Activated CD4-positive, alpha-beta T cell treated with anti-CD3 and anti-CD28 coated beads, Interleukin-2, Interleukin-4, amounts not matched to agents 100 ng/mL and 50 ng/mL, durations not matched to agents 16 hours and 8 hours (primary cell): Measurements from ENCODE around the gene SLC13A3.
"Not testable (repeated sequence)": the region's sequence is repeated elsewhere in the genome, so short reads cannot be mapped to it uniquely, and the experiment has no call there.

Experiments used
- DNase-seq: peaks from one replicate; pipeline ENCODE4 v3.0.0-alpha.2; 2020; ENCODE audit warnings: low spot score

The SLC13A3 gene

DNA sequence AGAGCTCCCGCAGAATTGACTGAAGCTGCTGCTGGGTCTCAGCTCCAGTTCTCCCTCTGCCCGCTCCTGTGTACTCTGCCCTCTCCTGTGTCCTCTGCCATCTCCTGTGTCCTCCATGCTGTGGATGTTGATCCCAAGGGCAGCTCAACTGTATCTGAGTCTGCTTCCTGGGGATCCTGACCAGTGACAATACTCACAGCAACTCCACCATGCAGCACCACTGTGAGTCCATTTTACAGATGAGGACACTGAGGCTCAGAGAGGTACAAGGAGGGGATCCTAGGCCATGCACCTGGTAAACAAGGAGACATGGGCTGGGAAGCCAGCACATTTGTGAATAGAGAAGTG lies 29.4 kb upstream of the SLC13A3 start:
- DNase-seq: no peak

DNA sequence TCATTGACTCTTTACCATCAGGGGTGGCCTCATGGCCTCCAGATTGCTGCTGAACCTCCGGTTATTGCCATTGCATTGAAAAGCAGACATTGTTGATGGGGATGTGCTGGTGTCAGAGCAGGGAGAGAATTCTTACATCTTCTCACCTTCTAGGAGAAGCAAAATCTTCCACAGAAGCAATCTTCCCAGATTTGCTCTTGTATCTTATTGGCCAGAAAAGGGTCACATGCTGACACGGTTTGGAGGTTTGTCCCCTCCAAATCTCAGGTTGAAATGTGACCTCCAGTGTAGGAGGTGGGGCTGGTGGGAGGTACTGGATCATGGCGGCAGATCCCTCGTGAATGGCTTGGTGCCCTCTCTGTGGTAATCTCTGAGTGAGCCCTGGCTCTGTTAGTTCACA lies 27.3 kb upstream of the SLC13A3 start:
- DNase-seq: no peak

DNA sequence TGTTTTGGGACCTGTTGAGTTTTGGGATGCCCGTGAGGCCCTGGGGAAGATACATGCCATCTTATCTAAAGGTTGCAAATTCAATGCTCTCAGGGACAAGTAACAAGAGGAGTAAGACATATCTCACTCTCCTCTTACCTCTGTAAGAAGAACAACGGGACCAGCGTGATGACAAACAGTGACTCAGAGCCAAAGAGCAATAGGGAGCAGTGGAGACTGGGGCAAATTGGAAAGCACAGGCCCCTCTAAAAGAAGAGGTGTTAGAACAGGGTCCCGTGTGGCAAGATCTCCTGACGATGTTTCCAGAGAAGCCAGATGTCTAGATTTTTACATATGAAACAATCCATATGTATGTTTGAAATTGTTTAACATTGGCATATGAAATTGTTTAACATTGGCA lies 26.3 kb upstream of the SLC13A3 start:
- DNase-seq: no peak

DNA sequence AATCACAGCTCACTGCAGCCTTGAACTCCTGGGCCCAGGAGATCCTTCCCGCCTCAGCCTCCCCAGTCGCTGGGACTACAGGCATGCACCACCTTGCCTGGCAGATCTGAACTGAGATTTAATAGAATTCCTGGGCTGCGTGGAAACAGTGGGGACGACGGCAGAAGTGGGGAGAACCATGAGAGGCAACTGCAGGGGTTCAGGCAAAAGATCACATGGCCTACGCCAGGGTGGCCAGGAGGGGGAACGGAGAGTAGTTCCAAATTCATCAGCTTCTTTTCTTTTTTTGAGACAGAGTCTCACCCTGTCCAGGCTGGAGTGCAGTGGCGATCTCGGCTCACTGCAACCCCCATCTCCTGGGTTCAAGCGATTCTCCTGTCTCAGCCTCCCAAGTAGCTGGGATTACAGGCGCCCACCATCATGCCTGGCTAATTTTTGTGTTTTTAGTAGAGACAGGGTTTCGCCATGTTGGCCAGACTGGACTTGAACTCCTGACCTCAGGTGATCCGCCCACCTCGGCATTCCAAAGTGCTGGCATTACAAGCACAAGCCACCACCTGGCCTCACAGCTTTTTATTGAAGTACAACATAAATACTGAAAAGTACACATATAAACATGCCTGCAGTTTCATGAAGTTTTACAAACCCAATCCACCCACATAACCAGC lies 25.5 kb upstream of the SLC13A3 start:
- not testable (repeated sequence) for DNase-seq

DNA sequence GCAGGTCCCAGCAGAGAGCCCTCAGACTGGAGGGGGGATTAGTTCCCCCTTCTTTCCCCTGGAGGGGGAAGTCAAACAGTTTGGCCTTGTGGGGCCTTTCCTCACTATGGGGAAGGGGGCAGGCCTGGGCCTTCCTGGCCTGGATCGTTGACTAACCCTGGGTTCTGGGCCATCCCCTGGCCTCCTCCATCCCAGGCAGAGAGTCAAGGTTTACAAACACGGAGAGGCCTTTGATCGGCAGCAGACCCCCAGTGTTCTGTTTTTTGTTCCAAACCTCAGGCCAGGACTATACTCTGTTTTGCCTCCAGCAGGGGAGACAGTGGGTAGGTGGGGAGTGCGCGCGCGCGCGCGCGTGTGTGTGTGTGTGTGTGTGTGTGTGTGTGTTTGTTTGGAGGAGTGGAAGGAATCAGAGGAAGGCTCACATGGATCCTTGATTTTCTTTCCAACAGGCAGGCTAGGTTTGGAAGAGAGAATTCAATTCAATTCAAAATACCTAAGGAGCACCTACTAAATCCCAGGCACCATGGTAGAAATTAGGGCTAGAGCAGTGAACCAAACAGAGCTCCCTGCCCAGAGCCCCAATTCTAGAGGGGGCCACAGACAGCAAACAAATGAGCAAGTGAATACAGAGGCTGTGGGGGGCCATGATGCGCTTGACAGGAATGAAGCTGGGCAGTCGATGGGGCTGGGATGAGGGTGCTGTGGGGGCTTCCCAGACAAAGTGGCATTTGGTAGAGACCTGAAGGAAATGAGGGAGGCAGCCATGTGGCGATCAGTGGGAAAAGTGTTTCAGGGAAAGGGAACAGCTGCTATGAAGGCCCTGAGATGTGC lies 23.2 kb upstream of the SLC13A3 start:
- DNase-seq: no peak

DNA sequence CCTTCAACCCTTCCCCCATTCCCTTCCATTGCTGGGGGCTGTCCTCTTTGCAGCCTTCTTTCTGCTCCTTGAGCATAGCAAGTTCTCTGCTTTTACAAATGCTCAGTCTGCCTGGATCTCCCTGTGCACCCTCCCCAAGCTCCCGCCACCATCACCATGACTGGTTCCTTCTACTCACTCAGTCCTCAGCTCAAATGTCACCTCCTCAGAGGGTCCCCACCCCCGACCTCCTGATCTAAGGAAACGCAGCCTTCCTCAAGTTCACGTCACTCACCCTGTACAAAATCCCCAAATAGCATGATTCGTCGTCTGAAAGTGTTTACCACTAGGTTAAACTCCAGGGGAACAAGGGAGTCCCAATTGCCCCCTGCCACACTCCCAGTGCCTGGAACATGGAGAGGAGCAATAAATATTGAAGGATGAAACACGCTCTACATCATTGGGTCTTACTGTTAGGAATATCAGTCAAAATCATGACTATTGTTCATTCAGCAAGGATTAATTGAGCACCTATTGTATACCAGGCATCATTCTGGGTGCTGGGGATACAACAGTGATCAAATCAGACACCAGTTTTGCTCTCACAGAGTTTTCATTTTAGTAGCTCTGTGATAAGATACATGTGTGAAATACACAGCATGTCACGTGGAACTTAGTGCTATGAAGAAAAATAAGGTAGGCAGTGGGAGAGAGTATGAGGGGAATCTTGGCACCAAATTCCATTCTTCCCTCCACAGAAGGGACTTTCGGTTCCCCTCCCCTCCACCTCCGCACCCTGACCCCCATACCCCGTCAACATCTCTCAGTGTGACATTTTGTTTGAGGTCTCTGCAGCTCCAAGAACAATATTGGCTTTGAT lies 22.4 kb upstream of the SLC13A3 start:
- DNase-seq: no peak

DNA sequence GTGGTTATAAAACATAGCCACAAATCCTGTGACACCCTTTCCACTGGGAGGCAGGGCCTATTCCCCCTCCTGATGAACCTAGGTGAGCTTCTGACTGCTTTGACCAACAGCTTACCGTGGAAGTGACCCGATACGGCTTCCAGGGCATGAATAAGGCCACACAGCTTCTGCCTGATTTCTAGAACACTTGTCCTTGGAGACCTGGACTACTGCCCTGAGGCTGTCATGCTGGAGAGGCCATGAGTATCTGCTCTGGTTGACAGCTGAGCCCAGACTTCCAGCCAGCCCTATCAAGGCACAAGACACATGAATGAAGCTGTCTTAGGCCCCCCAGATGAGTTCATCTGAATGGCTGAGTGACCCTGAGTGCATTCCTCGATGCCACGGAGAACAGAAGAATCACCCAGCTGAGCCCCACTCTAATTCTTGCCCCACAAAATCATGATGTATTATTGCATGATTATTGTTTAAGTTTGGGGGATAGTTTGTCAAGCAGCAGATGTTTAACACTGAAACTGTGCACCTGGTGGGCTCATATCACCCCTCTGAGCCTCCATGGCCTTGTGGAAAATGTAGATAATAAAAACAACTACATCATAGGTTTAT lies 21.4 kb upstream of the SLC13A3 start:
- DNase-seq: no peak

DNA sequence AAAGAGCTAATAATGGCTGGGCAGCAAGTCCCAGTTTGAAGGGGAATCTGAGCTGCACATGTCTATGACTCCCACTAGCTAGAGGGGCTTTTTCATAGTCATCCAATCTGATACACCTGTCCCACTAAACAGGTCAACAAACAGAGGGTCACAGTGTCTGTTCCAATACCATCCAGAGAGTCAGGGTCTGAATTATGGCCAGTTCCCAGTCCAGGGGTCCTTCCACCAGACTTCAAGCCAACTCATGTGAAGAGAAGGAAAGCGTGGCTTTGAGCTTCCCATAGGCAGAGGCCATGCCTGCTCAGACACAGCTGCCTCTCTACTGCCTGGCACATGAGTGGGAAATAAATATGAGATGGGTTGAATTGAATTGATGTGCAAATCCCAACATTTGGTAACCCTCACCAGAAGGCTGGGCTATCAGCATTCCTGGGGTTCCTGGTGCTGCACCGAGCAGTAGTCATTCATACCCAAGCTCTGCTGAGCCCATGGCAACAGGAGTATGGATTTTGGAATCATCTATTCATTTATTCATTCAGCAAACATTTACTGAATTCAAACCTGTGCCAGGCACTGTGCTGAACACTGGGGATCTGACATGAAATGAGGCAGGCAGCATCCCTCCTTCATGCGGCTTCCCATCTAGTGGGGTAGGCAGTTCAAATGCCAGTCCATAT lies 20.7 kb upstream of the SLC13A3 start:
- DNase-seq: no peak

DNA sequence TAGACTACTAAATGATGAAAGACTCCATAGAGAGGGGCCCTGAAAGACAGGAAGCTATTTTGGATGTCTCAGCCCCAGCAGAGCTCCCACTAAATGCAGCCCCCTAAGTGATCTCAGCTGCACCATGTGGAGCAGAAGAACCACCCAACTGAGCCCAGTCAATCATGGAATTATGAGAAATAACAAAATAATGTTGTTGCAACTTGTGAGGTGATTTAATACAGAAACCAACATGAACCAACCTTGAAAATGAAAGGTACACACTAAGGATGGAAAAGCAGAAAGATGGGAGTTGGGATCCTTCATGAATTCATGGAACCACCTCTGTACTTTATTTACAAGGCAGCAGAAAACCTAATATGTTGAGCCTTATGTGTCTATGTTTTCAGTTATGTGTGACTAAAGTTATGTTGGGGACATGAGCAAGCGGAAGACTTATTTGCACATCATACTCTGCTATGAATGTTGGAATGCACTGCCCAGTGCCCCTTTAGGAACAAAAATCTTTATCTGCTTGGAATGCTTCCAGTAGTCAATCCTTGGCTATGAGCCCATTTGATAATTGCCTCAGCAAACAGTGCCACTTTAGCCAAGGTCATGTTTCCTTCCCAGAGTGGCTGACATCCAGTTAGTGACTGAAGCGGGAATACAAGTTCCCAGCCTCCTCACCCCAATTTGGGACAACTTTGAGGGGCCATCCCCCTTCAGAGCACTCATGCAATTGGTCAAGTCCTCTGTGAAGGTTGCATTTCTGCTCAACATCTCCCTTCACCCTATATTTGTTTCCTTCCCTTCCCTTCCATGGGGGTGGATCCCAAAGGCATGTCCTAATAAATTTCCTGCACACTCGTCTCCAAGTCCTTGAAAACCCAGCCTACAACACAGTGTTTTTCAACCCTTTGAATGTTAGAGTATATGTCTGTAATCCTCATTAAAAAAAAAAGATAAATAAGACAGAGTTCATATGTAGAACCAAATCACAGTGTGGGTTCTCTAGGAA lies 19.6 kb upstream of the SLC13A3 start:
- no peak for DNase-seq

DNA sequence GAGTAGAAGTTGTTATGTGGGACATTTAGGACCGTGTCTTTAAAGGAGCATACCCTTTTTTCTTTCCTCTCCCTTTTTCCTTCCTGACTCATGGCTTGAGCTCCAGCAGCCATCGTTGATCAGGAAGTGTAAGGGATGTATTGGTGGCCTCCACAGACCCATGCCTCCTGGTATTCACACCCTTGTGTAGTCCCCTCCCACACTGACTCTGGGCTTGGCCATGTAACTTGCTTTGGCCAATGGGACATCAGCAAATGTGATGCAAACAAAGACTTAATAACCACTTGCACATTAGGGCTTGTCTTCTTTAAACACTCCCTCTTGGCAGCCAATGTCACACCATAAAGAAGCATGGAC lies 18.9 kb upstream of the SLC13A3 start:
- DNase-seq: no peak

DNA sequence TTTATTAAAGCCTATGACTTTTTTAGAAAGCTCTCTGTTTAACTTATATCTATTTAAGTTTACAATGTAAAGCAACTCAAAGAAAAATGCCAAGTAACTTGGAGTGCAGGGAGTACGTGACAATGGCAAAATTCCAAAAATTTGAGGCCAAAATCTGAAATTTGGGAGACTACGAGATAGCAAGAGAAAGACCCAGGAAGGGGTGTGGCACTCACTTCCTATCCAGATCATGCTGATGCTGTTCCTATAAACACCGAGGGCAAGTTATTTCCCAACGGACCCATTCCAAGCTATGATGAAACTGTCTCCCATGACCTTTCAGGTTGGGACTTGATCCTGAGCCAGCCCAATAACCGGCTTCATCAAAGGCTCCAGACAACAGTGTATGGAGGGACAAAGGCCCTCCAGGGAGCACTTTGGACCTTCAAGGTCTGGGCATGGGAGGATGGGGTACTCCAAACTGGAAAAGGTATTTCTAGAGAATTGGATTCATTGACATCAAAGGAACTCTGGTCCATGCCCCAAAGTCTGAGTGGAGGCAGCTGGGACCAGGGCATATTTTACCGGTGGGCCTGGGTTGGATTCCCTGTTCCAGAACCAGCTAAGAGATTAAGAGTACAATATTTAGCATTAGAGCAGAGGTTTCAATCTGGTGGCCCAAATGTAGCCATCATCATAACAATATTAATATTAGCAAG lies 15.7 kb upstream of the SLC13A3 start:
- no peak for DNase-seq

DNA sequence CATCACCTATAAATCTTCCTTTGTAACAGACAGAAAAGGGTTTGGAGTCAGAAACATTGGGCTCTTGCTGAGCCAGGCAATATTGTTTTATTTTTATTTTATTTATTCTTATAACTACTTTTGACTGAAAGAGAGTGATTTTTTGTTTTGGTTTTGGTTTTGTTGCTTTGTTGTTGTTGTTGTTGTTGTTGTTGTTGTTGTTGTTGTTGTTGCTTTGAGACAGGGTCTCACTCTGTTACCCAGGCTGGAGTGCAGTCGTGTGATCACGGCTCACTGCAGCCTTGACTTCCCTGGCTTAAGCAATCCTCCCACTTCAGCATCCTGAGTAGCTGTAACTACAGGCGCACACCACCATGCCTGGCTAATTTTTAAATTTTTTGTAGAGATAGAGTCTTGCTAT lies 15.0 kb upstream of the SLC13A3 start:
- DNase-seq: no peak

DNA sequence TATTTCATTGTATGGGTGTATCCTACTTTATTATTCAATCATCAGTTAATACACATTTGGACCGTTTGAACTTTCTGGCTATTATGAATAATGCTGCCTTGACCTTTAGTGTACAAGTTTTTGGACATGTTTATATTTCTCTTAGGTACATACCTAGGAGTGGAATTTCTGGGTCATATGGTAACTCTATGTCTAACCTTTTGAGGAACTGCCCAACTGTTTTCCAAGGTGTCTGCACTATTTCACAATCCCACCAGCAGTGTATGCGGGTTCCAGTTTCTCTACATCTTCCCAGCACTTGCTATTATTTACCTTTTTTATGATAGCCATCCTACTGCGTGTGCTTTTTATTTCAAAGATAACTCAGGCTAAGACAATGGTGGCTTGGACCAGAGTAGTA lies 14.3 kb upstream of the SLC13A3 start:
- DNase-seq: no peak

DNA sequence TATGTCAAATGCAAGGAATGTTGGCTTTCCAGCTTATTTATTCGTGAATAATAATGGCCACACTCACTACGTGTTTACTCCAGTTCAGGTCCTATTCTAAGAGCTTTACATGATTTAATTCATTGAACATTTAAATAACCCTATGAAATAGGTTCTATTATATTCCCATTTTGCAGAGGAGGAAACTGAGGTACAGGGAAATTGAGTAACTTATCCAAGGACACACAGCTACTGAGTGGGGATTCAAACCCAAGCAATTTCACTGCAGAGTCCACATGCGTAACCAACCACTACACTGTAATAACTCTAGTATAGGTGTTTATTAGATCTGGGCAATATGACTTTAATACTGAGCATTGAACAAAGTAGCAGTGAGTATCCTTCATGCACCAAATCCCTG lies 12.3 kb upstream of the SLC13A3 start:
- no peak for DNase-seq

DNA sequence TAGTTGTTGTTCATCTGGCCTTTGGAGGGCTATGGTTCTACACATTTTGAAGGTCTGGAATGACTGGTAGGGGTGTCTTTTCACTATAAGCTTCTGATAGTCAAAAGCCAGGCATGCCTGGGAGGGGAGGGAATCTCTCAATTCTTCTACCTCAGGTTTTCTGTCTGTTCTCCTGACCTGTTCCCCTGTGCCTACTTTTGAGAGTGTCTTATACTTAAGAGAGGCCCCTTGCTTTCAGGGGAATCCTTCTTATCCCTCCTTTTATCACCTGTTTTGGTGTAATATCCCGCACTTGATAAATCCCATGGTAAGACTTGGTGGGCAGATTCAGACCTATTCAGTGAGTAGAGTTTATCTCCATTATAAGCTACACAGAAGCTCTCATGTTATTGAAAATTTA lies 10.4 kb upstream of the SLC13A3 start:
- no peak for DNase-seq

DNA sequence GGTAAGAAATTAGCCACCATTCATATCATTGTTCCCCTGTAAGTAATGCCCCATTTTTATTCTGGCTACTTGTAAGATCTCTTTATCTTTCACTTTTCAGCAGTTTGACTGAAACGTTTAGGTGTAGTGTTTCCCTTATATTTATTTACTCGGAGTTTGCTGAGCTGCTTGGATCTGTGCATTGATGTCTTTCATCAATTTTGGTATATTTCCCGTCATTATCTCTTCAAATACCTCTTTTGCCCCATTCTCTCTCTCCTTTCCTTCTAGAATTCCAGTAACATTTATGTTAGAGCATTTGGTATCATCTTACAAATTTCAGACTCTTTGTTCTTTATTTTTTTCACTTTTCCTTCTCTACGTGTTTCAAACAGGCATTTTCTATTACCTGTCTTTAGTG lies 9.2 kb upstream of the SLC13A3 start:
- no peak for DNase-seq

DNA sequence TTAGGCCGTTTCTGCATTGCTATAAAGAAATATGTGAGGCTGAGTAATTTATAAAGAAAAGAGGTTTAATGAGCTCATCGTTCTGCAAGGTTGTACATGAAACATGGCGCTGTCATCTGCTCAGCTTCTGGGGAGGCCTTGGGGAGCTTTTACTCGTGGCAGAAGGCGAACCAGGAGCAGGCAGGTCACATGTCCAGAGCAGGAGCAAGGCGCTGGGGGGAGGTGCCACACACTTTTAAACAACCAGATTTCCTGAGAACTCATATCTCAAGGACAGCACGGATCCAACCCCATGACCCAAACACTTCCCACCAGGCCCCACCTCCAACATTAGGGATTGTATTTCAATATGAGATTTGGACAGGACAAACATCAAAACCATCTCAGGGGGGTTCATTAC lies 6.4 kb upstream of the SLC13A3 start:
- DNase-seq: no peak

DNA sequence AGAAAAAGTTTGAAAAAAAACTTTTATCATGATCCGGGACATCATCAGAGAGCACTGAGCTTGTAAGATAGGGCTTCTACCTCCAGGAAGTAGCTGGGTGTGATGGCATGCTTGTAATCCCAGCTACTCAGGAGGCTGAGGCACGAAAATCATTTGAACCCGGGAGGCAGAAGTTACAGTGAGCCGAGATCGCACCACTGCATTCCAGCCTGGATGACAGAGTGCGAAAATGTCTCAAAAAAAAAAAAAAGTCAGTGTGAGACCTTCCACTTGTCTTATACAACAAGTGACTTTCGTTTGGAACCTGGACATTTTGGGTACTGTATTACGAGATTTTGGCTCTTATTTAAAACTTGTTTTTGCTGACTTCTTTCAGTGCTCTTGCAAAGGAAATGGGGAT lies 5.9 kb upstream of the SLC13A3 start:
- no peak for DNase-seq

DNA sequence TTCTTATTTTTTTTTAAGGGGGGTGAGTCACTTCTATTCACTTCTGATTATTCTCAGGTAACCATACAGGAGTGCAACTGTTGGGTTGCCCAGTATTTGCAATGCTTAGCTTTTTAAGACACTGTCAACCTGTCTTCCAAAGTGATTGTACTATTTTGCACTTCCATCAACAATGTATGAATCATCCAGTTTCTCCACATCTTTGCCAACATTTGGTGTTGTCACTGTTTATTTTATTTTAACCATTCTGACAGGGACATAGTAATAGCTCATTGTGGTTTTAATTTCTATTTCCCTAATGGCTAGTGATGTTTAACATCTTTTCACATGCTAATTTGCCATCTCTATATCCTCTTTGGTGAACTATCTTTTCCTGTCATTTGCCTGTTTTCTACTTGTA lies 1.4 kb upstream of the SLC13A3 start:
- no peak for DNase-seq

DNA sequence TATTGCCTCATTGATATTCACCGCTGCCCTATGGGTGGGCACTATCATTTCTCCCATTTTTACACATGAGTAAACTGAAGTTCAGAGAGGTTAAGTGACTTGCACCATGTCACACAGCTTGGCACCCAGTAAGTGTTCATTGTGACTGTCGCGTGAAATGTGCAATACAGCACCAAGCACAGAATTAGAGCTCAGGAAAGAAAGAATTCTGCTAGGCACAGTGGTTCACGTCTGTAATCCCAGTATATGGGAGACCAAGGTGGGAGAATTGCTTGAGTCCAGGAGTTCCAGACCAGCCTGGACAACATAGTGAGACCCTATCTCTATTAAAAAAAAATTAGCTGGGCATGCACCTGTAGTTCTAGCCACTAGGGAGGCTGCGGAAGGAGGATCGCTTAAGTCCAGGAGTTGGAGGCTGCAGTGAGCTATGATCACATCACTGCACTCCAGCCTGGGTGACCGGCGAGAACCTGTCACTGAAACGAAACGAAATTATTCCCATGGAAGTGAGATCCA lies 626 bp downstream of the SLC13A3 start:
- DNase-seq: no peak
